Adipose tissue (tissue), 3 donors: ENCODE measurements around the gene NFAM1. TPM values are rescaled to one million over a fixed set of nuclear protein-coding genes. Genes with fewer than 3 reads are reported as not detected.

ENCODE experiments used
- H3K27ac ChIP-seq: one replicate; pipeline ENCODE4 v1.5.1; 2013; ENCODE audit warnings: low read depth, low read length
- WGBS, 3 donors: extraction: QIAGEN DNeasy Blood & Tissue Kit; methylation state at CpG; one replicate each; pipeline ENCODE4 v1.1.7; 2013; 5-methylcytosine and 5-hydroxymethylcytosine counted together
- polyA plus RNA-seq, 3 donors: library from polyadenylated mRNA; stranded (reverse); fragments of 200-250 nt; gene quantifications; one replicate each; pipeline ENCODE4 v1.2.3, GENCODE V29; 2013
- donor health status: healthy with polysubstance abuse.
- donor health status: Bipolar disorder and iron deficiency.
- donor health status: healthy.

Gene NFAM1
- polyA plus RNA-seq, 3 donors: 0.32 to 4.4 (median 3.8) TPM

DNA sequence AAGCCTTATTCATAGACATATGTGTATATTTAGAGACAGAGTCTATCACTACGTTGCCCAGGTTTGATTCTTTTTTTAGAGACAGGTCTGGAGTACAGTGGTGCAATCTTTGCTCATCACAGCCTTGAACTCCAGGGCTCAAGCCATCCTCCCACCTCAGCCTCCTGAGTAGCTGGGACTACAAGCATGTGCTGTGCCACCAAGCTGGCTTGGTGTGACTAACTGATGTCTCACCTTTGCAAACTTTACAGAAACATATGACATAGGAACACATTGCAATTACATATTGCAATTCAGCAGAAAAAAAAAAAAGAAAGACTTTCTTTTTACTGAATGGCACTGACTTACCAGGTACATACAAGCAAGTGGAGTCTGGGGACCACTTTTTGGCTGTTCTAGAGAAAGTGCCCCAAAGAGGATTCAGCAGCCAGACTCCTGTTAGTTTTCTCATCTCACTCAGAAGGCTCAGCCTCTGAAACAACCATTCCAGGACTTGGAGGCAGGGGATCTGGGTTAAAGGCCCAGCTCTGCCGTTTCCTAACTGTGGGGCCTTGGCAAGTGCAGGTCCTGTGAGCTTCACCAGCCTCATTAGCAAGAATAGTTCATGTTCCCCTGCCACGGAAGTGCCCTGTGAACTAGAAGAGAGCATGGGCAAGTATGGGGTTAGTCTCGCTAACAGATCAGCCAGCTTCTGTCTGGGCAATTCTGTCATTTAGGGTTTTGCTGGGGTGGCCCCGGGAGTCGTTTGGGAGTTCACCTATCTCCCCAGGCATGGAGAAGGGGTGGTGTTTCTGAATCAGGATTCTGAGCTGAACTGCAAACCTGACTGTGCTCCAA, 11.3 kb upstream of the NFAM1 start:
- no peak overlapping the region for H3K27ac ChIP-seq
- WGBS, 3 donors: 29 to 46% (median 31%) methylated on average over 6 of the region's 6 CpGs

DNA sequence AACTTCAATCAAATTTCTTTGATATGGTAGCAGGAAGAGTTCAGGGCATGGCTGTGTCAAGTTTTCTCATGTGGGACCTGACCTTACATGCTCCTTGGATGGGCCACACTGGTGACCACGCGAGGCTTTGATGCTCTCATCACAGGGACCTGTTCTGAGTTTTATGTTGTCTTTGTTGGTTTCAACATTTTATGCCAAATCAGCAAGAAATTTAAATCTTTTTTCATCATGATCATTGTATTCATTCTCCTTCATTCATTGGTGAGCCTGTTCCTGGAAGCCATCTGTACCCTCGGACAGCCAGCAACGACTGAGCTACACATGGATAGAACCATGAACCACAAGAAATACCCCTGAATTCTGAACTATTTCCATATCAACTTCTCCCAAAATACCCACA, 10.5 kb upstream of the NFAM1 start:
- H3K27ac ChIP-seq: no peak overlapping the region
- 72 to 85% (median 79%) methylated on average over 4 of the region's 4 CpGs for whole genome bisulfite sequencing, 3 donors

DNA sequence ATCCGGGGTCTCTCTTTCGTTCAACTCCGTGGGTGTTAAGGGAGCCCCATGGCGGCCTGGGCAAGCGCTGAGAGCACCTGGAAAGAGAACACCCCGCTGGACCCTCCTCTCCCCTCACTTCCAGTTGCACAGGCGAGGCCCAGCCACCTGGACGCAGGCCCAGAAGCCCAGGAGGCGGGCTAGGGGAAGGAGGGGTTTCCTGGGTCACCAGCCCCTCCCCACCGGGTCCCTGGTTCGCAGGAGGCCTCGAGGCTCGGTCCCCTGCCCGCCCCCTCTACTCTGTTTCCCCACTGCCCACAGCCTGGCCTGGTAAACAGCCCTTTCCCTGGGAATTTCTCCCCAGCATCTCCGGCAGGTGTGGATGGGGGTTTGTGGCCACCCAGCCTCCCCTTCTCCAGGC, 8.5 kb upstream of the NFAM1 start:
- H3K27ac ChIP-seq: no peak overlapping the region
- WGBS, 3 donors: 74 to 81% (median 78%) methylated on average over 12 to 15 of the region's 15 CpGs

DNA sequence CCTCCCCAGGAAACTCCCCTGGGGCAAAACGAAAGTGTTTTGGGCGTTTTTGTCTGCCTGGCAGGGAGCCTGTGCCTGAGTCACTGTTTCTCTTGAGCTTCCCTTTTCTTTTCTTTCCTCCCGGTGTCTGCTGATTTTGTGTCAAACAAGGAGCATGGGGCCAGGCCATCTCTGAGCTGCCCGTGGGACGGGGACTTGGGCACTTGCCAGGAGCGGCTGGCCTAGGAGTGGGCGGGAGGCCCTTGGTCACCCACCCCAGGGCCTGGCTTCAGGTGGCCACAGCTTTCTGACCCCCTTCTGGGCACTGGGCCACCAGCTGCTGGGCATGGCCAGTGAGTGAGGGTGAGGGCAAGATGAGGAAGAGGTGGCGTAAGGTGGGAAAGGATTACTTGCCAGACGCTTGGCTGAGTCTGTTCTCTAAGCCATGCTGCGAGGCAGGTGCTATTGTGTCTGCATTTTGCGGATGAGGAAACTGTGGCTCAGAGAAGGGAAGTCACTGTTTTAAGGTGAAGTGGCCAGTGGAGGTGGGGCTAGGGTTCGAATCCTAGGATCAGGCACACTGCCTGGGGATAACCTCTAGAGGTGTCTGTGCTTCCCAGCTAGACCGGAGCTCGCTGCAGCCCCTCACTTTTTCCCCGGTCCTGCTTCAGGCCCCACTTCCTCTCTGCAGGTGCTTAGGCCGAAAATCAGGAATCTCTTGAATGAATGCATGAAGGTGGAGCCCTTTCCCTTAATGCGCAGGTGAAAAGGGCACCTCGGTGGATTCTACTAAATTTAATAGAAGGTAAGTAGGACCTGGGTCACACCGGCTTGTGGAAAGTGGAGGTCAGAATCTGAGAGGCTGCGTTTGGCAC, 7.8 kb upstream of the NFAM1 start:
- WGBS, 3 donors: 51 to 67% (median 52%) methylated on average over 19 to 20 of the region's 20 CpGs
- no peak overlapping the region for H3K27ac ChIP-seq

DNA sequence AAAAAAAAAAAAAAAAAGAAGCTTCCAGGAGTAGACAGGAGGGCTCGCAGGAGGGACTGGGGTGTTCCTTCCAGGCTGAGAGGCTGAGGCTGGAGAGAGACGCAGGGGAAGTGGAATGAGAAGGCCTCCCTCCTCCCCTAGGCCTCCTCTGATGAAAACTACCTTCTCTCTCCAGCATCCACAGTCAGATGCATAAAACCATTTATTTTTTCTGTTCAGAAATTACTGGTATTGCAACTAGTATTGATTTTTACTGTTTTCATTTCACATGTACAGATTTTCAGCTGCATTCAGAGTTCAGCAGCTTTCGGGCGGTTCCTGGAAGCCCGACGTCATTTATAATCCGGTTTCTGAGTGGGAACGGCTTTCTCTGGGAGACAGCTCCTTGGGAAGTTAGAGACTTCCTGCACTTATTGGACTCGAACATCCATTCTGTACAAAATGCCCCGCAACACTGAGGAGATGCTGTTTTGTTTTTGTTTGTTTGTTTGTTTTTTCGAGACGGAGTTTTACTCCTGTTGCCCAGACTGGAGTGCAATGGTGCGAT, 6.9 kb upstream of the NFAM1 start:
- no peak overlapping the region for H3K27ac ChIP-seq
- 54 to 58% (median 58%) methylated on average over 13 of the region's 13 CpGs for WGBS, 3 donors

DNA sequence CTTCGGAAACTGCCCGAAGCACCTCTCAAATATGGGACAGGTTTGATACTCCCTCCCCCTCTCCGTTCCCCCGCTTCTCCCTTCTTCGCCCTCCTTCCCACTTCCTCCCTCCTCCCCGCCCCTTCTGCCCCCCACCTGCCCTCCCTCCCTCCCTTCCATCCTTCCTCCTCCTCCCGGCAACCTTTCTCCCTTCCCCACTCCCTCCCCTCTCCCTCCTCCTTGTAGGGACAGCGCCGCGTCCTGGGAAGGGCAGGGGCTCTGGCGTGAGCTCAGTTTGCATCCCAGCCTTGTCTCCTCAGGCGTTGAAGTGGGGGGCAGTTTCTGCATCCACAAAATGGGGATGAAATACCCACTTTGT, 6.1 kb upstream of the NFAM1 start:
- 24 to 34% (median 32%) methylated on average over 11 to 12 of the region's 12 CpGs for WGBS, 3 donors
- no peak overlapping the region for H3K27ac ChIP-seq

DNA sequence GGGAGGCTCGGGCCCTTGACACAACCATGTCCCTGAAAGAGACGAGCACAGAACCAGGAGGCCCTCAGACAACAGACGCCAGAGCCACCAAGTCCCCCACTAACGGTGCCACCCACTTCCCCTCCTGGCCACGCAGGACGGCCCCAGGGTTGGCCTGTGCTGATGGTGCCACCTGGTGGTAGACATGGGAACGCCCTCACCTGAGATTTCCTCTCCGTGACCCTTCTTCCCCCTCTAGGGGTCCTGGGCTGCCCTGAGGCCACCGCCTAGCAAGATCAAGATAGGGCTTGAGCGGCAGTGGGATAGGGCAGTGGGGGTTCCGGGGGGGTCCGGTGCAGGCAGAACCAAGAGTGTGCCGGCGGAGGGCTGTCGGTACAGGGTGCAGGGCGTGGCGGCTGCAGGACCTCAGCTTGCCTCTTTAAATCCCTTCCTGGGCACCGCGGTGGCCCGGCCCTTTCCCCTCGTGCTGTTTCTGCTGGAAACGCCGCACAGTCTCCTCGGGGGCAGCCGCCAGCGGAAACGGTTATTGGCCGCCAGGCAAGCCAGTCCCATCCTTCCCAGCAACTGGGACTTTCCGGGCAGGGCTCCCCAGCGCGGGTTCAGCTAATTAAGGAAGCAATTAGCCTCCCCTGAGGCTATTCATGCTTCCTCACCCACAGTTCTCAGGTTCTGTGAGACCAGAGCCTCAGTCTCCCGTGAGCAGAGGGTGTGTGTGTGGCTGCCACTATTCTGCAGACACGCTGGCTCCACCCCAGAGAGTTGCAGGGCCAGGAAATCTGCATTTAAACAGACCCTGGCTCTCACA, 5.5 kb upstream of the NFAM1 start:
- WGBS, 3 donors: 1 to 3% (median 2%) methylated on average over 31 to 33 of the region's 33 CpGs
- H3K27ac ChIP-seq: no peak overlapping the region

DNA sequence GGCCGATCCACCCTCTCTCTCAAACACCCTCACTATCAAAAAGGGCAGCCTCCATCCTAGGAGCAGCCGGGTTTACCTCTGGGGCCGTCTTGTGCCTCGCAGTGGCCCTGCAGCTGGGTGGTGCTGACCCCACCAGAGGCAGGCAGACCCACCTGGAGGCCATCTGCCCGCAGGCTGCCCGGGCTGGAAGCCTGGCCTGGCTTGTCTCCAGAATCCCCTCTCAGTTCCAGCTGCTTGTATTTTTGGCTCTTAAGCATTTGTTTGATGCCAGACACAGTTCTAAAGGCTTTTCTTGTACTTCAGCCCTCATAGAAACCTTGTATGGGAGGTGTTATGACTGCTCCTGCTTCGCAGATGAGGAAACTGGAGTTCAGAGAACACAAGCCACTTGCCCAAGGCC, 4.2 kb upstream of the NFAM1 start:
- no peak overlapping the region for H3K27ac ChIP-seq
- 26 to 42% (median 31%) methylated on average over 7 of the region's 7 CpGs for WGBS, 3 donors

DNA sequence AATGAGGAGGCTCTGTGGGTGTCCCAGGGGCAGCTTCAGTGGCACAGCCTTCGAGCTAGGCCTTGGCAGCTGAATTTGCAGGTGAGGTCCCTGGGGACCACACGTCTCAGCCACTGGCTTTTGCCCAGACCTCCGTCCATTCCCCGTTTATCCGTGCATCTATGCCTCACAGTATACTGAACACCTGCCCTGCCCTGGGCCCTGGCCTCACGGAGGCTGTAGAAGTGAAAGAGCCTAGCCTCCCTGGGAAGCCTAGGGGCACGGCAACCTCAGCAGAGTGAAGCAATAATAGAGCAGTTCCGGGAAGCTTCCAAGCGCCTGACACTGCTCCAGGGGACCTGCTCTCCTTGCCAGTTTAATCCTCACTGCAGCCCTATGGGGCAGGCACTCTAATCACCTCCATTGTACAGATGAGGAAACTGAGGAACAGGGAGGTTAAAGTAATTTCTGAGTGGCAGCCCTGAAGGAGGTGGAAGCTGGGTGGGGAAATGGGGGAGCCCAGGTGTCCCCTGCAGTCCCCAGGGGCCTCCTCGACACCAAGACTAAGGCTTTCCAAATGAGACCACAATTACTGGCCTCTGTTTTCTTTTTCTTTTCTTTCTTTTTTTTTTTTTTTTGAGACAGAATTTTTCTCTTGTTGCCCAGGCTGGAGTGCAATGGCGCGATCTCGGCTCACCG, 2.7 kb upstream of the NFAM1 start:
- WGBS, 3 donors: 70 to 85% (median 73%) methylated on average over 13 to 14 of the region's 14 CpGs

DNA sequence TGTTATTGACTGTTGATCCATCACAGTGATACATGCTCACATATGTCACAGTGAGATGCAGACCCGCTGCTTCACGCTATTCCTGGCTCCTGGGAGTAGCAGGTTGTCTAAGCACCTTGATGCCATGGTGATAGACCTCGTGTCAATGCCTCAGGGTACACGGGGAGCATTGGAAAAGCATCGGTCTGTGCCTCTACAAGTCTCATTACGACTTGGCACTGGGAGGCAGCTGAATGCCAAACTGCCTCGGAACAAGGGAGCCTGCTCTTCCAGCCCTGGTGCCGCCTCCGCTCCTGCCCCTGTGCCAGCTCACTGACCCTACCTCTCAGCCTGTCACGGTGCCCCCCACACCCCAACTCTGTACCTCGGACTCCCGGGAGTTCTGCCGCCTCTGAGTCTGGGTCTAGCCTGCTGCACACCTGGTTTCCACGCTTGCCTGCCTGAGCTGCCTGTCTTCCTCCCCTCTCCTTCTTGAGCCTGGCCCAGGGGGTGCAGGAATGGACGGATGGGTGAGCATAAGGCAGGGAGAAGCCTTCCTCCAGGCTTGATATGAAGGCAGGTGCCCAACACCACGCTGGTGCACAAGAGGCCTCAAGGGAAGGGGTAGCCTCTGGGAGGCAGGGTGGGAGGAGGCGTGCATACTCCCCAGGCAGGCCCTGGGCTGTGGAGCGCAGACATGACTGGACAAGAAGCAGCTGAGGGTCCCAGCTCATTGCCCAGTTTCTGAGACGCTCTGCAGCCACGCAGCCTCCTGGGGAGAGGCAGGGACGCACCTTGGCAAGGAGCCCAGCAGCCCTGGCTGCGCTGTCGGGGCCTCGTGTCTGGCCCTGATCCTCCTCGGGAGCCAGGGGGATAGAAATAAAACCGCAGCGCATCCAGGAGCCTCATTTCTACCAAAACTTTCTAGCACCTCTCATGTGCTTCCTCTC, 1.8 kb upstream of the NFAM1 start:
- WGBS, 3 donors: 65 to 69% (median 65%) methylated on average over 26 to 27 of the region's 27 CpGs

More for the DNA sequence above, 2.7 kb upstream of the NFAM1 start:
- no peak overlapping the region for H3K27ac ChIP-seq

DNA sequence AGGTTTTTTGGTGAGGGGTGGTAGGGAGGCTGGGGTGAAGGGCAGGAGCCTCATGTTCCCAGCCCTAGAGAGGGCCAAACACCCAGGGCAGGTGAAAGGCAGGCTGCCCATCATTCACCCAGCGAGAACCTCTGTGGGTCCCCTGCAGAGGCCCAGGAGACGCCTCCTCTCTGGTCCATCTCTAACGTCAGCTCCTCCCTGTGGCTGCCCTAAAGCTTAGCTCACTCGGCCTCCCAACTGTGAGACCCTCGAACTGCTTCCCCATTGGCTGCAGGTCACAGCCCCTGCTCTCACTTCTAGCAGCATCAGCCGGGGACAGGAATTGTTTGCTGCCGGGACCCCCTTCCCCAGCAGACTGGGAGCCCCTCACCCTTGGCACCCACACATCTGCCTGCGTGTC, 615 bp upstream of the NFAM1 start:
- no peak overlapping the region for H3K27ac ChIP-seq

More for the DNA sequence above, 1.8 kb upstream of the NFAM1 start:
- no peak overlapping the region for H3K27ac ChIP-seq

DNA sequence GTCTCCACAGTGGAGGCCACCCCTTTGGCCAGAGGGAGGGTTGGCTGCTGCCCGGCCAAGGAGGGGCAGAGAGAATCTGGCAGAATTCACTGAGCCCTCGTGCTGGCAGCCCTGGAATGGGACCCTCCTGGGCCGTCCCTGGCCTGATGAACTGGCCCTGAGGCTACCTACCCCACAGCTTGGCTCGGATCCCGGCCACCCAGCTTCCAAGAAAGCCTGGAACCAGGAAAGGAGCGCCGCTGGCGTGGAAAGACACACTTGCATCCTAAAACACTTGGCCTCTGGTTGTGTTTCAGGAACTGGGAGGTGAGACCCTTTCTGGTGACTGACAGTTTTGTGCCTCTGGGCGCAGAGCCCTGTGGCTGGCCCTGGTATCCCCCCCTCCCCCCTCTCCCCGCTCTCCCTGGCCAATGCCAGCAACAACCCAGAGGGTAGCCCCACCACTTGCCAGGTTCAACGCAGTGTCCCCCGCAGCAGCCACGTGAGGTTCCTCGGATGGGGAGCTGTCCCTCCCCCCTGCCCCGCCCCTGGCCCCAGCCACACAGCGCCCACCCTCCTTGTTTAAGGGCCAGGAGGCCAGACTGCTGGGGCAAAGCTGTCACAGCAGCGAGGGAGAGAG, 693 bp downstream of the NFAM1 start:
- WGBS, 3 donors: 27 to 33% (median 32%) methylated on average over 16 to 17 of the region's 17 CpGs
- no peak overlapping the region for H3K27ac ChIP-seq

More for the DNA sequence above, 615 bp upstream of the NFAM1 start:
- 60 to 78% (median 76%) methylated on average over 8 of the region's 8 CpGs for WGBS, 3 donors

DNA sequence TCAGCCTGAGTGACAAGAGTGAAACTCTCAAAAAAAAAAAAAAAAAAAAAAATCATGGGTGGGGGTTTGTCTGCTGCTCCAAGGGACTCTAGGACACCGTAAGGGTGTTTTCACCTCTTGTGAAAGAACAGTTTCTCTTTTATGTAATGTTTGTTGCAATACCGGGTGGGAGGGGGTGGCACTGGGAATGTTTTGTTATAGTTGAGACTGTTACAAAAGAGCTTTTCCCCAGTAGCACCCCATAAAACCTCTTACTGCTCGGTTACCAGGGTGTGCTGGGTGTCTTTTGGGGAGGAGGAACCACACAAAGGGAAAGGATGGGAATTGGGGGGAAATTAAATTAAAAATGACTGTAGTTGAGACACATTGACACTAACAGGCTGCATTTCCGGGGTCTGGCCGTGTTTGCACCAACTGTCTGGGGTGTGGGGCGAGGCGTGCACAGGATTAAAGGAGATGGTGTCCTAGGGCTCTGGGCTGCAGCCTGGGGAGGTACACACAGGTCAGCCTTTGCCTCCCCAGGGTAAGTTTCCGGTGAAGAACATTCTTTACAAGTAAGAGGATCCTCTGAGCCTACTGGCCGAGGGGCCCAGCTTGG, 1.6 kb downstream of the NFAM1 start:
- H3K27ac ChIP-seq: no peak overlapping the region

DNA sequence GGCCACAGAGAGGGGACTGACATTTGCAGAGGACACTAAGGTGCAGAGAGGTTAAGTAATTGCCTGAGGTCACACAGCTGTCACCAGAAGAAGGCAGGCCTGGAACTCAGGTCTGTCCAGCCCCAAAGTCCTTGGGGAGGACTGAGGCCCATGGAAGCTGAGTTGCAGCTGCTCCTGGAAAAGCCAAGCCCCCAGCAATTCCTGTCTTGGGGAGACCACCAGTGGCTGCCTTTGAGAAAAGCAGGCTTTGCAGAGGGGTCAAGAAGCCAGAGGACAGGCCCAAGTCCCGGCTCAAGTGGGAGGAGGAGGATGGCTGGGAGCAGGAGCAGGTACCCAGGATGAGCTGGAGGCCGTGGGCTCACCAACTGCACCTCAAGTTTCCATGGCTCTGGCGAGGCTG, 3.4 kb downstream of the NFAM1 start:
- WGBS, 3 donors: 87 to 94% (median 88%) methylated on average over 3 of the region's 3 CpGs
- H3K27ac ChIP-seq: no peak overlapping the region

More for the DNA sequence above, 1.6 kb downstream of the NFAM1 start:
- 51 to 76% (median 67%) methylated on average over 9 of the region's 9 CpGs for WGBS, 3 donors

DNA sequence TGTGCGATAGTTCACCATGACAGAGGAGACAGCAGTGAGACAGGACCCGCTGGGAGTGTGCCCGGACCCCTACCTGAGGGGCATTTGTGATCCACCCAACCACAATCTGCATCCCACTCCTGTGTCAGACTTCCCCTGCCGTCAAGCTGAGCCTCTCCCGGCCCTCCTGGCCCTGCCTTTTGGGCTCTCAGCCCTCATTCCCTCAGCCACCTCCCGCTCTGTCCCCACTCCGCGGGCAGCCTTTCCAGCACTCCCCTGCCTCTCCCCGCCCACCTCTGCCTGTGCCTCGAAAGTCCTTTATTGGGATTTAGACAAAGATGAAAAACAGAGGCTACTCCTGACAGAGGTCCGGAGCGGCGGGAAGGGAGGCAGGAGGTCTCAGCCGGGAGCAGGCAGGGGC, 4.2 kb downstream of the NFAM1 start:
- H3K27ac ChIP-seq: no peak overlapping the region
- WGBS, 3 donors: 51 to 65% (median 64%) methylated on average over 14 of the region's 14 CpGs

DNA sequence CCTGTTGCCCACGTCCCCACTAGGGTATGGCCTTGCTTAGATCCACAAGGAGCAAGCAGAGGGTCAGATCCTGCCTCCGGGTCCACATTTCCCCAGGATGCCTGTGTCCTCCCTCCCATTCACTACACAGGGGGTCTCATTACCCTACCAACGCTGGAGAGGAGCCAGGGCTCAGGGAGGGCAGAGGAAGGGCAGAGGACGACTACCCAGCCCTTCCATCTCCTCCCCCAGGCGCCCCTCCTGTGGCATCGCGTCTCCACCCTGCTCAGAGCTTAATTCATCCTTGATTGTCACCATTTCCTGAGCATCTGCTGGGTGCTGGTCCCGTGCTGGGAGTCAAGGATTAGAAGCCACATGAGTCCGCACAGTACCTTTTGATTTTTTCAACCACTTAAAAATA, 5.0 kb downstream of the NFAM1 start:
- WGBS, 3 donors: 42 to 62% (median 60%) methylated on average over 9 of the region's 9 CpGs
- no peak overlapping the region for H3K27ac ChIP-seq
